Measurements from ENCODE around the gene CHD1. TPM values are rescaled to one million over a fixed set of nuclear protein-coding genes. Genes with fewer than 3 reads are reported as not detected.

Gene CHD1
- total and polyA plus RNA-seq, 2 of the 13 experiments (the other 11 are each of a cell fraction or from before 2014, with no cell fraction given): 22.8 to 55.9 TPM

- H3K79me2 ChIP-seq (ENCODE audit: insufficient read depth, low read length): no peaks in the 10 kb centered on the region
- no peak overlapping the region for H3K4me3 ChIP-seq (replicated peaks in 1 of 3; ENCODE audit: insufficient read depth in 1 of 3, low read depth in 2 of 3, low read length in 3 of 3)
- in situ Hi-C loops (cut with HindIII; ENCODE audit: extremely low pct_ligation_motif_present, low pct_unique_long_range_greater_than_20kb): no loop called here
- no peaks in the 10 kb centered on the region for H3K36me3 ChIP-seq (replicated peaks in 1 of 2; ENCODE audit: control insufficient read depth in 1 of 2, insufficient read depth in 2 of 2, low read length in 2 of 2)
- H3K4me1 ChIP-seq (ENCODE audit: insufficient read depth, low read length): no peaks in the 10 kb centered on the region
- FAIRE-seq (no peak), DNase-seq (ENCODE audit: low spot score) (no peak), ATAC-seq (no peak)
- ChIA-PET CTCF (ENCODE audit: low intra/inter-chr PET ratio, low total read pairs) (no interaction called here), POLR2A (no interaction called here)
- no peaks in the 10 kb centered on the region for H3K27me3 ChIP-seq (ENCODE audit: control insufficient read depth in 1 of 2, insufficient read depth in 2 of 2, low read length in 2 of 2)
- no TSS peak for BruUV-seq (replicated peaks)
- no peaks in the 10 kb centered on the region for H4K20me1 ChIP-seq (ENCODE audit: insufficient read depth, low read length)
- TF ChIP-seq KLF16 (CRISPR knock-in tag; IDR thresholded peaks at IDR 0.05) (no peak), ZNF672 (CRISPR knock-in tag; IDR thresholded peaks at IDR 0.05) (no peak), PRPF4 (IDR thresholded peaks at IDR 0.05; ENCODE audit: low read depth, low read length, poor library complexity, severe bottlenecking) (no peak), TCF7 (IDR thresholded peaks at IDR 0.05; ENCODE audit: low read depth) (no peak), ZNF773 (CRISPR knock-in tag; IDR thresholded peaks at IDR 0.05; ENCODE audit: borderline replicate concordance) (no peak), REXO4 (CRISPR knock-in tag; IDR thresholded peaks at IDR 0.05; ENCODE audit: borderline replicate concordance) (no peak), TCF12 (IDR thresholded peaks at IDR 0.05) (no peak), TCF12 (CRISPR knock-in tag; IDR thresholded peaks at IDR 0.05) (no peak), SRF (IDR thresholded peaks at IDR 0.05; ENCODE audit: low read depth, low read length) (no peak), POLR2AphosphoS5 (IDR thresholded peaks at IDR 0.05; ENCODE audit: low read depth, low read length) (no peak), NFYC (CRISPR knock-in tag; IDR thresholded peaks at IDR 0.05) (no peak), ZNF281 (CRISPR knock-in tag; IDR thresholded peaks at IDR 0.05; ENCODE audit: borderline replicate concordance) (no peak), TRAFD1 (CRISPR knock-in tag; IDR thresholded peaks at IDR 0.05; ENCODE audit: borderline replicate concordance) (no peak)
- H3K9me3 ChIP-seq (ENCODE audit: low read length): no peaks in the 10 kb centered on the region
- no peak overlapping the region for H3K27ac ChIP-seq (ENCODE audit: extremely low read length, insufficient read depth, low read length)
- no peak overlapping the region for H2AFZ ChIP-seq (ENCODE audit: low read length)
- 57% methylated on average over 4 of the region's 5 CpGs for WGBS (ENCODE audit: low lambda C conversion rate)
- intact Hi-C loops (cut with micrococcal nuclease; ENCODE audit: unreplicated experiment): no loop called here
- no peak overlapping the region for H3K9ac ChIP-seq (ENCODE audit: insufficient read depth, low read depth, low read length)
- no peak overlapping the region for H3K4me2 ChIP-seq (ENCODE audit: low read depth, low read length)
These were observed 25.7 kb upstream of the CHD1 start for GRCh38 chr5:98954392-98955028.

Measured in HepG2 (cell line).